Epithelial cell of prostate (primary cell): ENCODE data around the gene TRAPPC3.

ENCODE experiments used
- DNase-seq: peaks from one replicate; pipeline ENCODE4 v3.0.0-alpha.2; 2011; ENCODE audit warnings: low read depth, low spot score
- H3K27ac ChIP-seq: fragments of 450-650 bp; 2 replicates; pipeline ENCODE4 v1.5.1; 2017; ENCODE audit warnings: mild to moderate bottlenecking

TRAPPC3 gene

DNA sequence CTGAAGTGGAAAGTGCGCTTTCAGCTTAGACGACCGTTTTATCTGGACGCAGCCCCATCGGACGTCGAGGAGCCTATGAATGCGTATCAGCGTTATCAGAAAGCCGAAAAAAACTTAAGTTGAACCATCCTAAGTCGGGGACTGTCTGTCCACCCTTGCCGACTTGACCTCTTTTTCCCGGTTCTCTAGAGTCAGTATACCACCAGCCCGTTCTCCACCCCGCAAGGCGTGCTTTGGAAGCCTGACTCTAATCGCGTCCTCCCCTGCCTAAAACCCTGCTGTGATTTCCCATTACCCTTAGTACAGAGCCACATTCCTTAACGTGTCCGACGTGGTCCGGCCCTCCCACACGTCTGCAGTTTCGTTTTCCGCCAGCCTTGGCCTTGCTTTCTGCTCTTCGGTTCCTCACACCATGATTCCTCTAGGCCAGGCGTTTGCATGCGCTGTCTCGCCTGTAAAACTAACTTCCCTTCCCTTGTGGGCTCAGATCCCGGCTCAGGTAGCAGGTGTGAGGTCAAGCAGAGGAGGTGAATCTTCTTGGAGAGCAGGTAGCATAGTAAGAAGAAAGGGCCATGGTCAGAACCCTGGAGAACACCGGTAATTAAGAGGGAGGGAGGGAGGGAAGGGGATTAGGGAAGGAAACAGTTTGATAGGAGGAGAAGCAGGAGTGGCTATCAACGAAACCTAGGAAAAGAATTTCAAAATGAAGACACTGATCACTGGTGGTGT lies 59.7 kb downstream of the TRAPPC3 start:
- H3K27ac ChIP-seq = peak overlapping the region; percentile 75
- DNase-seq = no peak

DNA sequence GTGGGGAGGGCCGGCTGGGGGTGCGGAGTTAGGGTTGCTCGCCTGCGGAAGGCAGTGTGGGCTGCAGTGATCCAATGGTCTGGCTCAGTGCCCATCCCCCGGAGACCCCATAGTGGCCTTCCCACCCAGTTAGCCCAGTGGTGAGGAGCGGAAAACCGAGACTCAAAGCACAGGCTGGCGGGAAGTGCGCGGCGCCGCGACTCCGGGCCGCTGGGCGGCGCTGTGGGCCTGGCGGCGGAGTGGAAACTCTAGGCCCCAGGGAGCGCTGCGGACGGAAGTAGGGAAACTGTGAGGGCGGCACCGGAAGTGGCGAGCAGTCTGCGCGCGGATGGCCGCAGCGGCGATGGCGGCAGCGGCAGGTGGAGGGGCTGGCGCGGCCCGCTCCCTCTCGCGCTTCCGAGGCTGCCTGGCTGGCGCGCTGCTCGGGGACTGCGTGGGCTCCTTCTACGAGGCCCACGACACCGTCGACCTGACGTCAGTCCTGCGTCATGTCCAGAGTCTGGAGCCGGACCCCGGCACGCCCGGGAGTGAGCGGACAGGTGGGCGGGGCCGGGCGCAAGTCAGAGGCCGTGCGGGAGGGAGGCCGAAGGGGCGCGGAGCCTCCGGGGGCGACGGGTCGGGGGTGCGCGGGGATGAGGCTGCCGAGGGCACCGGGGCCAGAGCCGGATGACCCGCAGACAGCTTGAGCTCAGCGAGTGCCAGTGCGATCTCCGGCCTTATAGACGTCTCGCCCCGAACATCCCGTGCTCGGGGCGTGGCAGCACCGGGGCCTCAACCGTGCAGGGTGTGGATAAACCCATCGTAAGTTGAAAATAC lies 60.5 kb downstream of the TRAPPC3 start, which contains the start of gene ADPRS:
Gene ADPRS, plus strand, starts transcription at position 316 of the 816 bp plus-strand sequence. Its CDS starts 13 bp downstream, at position 329.
- H3K27ac ChIP-seq = peak within 1 kb of the TSS; percentile 75
- peak; percentile 63 for DNase-seq

GRCh38 chr1:36088265-36088576 lies 61.1 kb downstream of the TRAPPC3 start:
- DNase-seq = no peak
- no peak overlapping the region for H3K27ac ChIP-seq

DNA sequence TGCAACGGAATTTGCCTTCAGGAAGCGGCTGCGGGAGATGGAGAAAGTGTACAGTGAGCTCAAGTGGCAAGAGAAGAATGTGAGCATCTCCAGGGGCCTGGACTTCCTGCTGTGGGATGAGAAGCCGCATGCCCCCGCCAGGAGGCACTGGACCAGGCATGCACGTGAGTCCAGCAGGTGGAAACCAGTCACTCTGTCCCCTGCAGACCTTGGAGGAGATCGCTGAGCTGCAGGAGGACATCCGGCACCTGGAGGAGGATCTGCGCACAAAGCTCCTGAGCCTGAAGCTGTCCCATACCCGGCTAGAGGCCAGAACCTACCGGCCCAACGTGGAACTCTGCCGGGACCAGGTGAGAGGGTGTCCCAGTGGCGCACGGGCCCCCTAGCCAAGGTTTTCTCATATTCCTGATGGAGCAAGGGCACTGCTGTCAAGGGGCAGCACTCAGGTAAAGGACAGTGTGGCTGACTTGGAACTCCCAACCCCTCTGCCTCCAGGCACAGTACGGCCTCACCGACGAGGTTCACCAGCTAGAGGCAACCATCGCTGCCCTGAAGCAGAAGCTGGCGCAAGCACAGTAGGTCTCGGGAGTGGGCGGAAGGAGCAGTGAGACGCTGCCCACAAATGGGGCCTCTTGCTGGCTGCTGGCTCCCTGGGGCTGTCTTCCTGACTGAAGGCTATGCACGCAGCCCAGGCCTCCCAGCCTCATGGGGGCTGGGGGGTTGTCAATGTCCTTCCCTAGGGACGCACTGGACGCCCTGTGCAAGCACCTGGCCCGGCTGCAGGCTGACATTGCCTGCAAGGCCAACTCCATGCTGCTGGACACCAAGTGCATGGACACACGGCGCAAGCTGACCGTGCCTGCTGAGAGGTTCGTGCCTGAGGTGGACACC lies 61.8 kb downstream of the TRAPPC3 start:
- DNase-seq = no peak
- no peak overlapping the region for H3K27ac ChIP-seq
